ENCODE measurements around the gene PDE7B. TPM values are rescaled to one million over a fixed set of nuclear protein-coding genes. Genes with fewer than 3 reads are reported as not detected.

PDE7B gene
- total and polyA plus RNA-seq, 2 of the 13 experiments (the other 11 are each of a cell fraction or from before 2014, with no cell fraction given) = not detected

DNA sequence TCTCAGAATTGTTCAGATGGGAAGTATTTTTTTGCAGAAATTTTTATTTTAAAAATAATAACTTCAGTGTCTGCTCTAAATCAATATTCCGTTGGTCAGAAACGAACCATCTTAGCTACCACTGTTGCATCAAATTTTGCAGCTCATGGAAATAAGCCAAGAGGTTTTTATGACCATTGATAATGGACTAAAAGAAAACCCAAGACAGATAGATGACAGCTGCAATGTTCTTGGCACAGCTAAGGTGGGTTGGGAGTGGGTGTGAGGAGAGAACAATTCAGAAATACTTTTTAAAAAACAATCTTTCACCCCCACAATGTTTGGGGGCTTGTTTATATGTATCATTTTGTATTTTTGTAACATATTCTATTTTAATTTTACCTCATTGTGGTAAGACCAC is 121.1 kb downstream of the PDE7B start:
- Histone ChIP-seq H3K9ac (ENCODE audit: insufficient read depth, low read depth, low read length) (no peak overlapping the region), H3K9me3 (ENCODE audit: low read length) (no peaks in the 10 kb centered on the region), H3K4me3 (replicated peaks in 1 of 3; ENCODE audit: insufficient read depth in 1 of 3, low read depth in 2 of 3, low read length in 3 of 3) (no peak overlapping the region), H3K79me2 (ENCODE audit: insufficient read depth, low read length) (no peaks in the 10 kb centered on the region), H3K4me1 (ENCODE audit: insufficient read depth, low read length) (no peaks in the 10 kb centered on the region), H3K4me2 (ENCODE audit: low read depth, low read length) (no peak overlapping the region), H3K27me3 (ENCODE audit: control insufficient read depth in 1 of 2, insufficient read depth in 2 of 2, low read length in 2 of 2) (no peaks in the 10 kb centered on the region), H2AFZ (ENCODE audit: low read length) (no peak overlapping the region), H3K27ac (ENCODE audit: extremely low read length, insufficient read depth, low read length) (no peak overlapping the region), H4K20me1 (ENCODE audit: insufficient read depth, low read length) (no peaks in the 10 kb centered on the region), H3K36me3 (replicated peaks in 1 of 2; ENCODE audit: control insufficient read depth in 1 of 2, insufficient read depth in 2 of 2, low read length in 2 of 2) (no peaks in the 10 kb centered on the region)
- ATAC-seq (no peak), DNase-seq (ENCODE audit: low spot score) (no peak), FAIRE-seq (no peak)
- WGBS (ENCODE audit: low lambda C conversion rate) = 0% methylated on average over 2 of the region's 2 CpGs
- CTCF ChIA-PET (ENCODE audit: low intra/inter-chr PET ratio, low total read pairs) = no interaction called here
- POLR2A ChIA-PET = no interaction called here
- TF ChIP-seq ZNF746 (CRISPR knock-in tag; IDR thresholded peaks at IDR 0.05) (no peak), HNRNPK (IDR thresholded peaks at IDR 0.05; ENCODE audit: low read depth, low read length, poor library complexity, severe bottlenecking) (no peak), NR2F6 (IDR thresholded peaks at IDR 0.05) (no peak), NR2F6 (CRISPR knock-in tag; IDR thresholded peaks at IDR 0.05) (no peak), ZFAT (CRISPR knock-in tag; conservative IDR thresholded peaks at IDR 0.05) (no peak), ETV6 (CRISPR knock-in tag; conservative IDR thresholded peaks at IDR 0.05) (no peak), AKAP8 (CRISPR knock-in tag; IDR thresholded peaks at IDR 0.05) (no peak), TCF12 (IDR thresholded peaks at IDR 0.05) (no peak), TCF12 (CRISPR knock-in tag; IDR thresholded peaks at IDR 0.05) (no peak), HNF4A (CRISPR knock-in tag; IDR thresholded peaks at IDR 0.05) (no peak), THAP11 (CRISPR knock-in tag; IDR thresholded peaks at IDR 0.05) (no peak), ZNF550 (CRISPR knock-in tag; IDR thresholded peaks at IDR 0.05; ENCODE audit: borderline replicate concordance) (no peak), ZMAT3 (CRISPR knock-in tag; conservative IDR thresholded peaks at IDR 0.05) (no peak)
- in situ Hi-C loops (cut with HindIII; ENCODE audit: extremely low pct_ligation_motif_present, low pct_unique_long_range_greater_than_20kb) (no loop called here), intact Hi-C loops (cut with micrococcal nuclease; ENCODE audit: unreplicated experiment) (no loop called here)
- no TSS peak for BruUV-seq (replicated peaks)

DNA sequence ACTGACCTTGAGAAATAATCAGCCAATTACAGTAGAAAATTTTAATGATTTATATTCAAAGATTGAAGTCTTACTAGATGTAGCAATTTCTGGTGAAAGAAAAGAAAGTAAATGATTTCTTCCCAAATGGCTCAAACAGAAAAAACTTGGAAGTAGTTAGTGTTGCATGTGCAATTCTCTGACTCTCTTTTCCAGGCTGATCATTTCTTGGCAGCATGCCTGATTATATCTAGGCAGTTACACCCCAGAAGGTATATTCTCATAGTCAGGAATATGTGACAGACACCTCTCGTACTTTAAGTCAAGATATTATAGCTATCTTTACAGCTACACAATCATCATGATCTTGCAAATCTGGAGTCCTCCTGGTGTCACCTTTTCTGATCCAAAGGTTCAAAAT is 122.9 kb downstream of the PDE7B start:
- Histone ChIP-seq H3K4me2 (ENCODE audit: low read depth, low read length) (no peak overlapping the region), H3K4me3 (replicated peaks in 1 of 3; ENCODE audit: insufficient read depth in 1 of 3, low read depth in 2 of 3, low read length in 3 of 3) (no peak overlapping the region), H3K4me1 (ENCODE audit: insufficient read depth, low read length) (no peaks in the 10 kb centered on the region), H3K27ac (ENCODE audit: extremely low read length, insufficient read depth, low read length) (no peak overlapping the region), H3K79me2 (ENCODE audit: insufficient read depth, low read length) (no peaks in the 10 kb centered on the region), H3K36me3 (replicated peaks in 1 of 2; ENCODE audit: control insufficient read depth in 1 of 2, insufficient read depth in 2 of 2, low read length in 2 of 2) (no peaks in the 10 kb centered on the region), H3K27me3 (ENCODE audit: control insufficient read depth in 1 of 2, insufficient read depth in 2 of 2, low read length in 2 of 2) (no peaks in the 10 kb centered on the region), H2AFZ (ENCODE audit: low read length) (no peak overlapping the region), H3K9me3 (ENCODE audit: low read length) (no peaks in the 10 kb centered on the region), H3K9ac (ENCODE audit: insufficient read depth, low read depth, low read length) (no peak overlapping the region), H4K20me1 (ENCODE audit: insufficient read depth, low read length) (no peaks in the 10 kb centered on the region)
- intact Hi-C loops (cut with micrococcal nuclease; ENCODE audit: unreplicated experiment) = no loop called here
- no peak for TF ChIP-seq MTF1 (CRISPR knock-in tag; IDR thresholded peaks at IDR 0.05)
- no TSS peak for BruUV-seq (replicated peaks)
- ChIA-PET POLR2A (no interaction called here), CTCF (ENCODE audit: low intra/inter-chr PET ratio, low total read pairs) (no interaction called here)
- no peak for ATAC-seq
- in situ Hi-C loops (cut with HindIII; ENCODE audit: extremely low pct_ligation_motif_present, low pct_unique_long_range_greater_than_20kb) = no loop called here
- 0% methylated on average over 1 of the region's 1 CpG for WGBS (ENCODE audit: low lambda C conversion rate)
- no peak for FAIRE-seq
- no peak for DNase-seq (ENCODE audit: low spot score)
